Stimulated activated CD4-positive, alpha-beta T cell treated with anti-CD3 and anti-CD28 coated beads, TNF-alpha, amount 100 ng/mL, for 1 hour (primary cell): ENCODE results near the gene BRINP2.

Experiments used
- DNase-seq, 3 donors: peaks; one replicate each; pipeline ENCODE4 v3.0.0-alpha.2; 2020; ENCODE audit warnings: low read depth in 3 of 3, low spot score in 1 of 3

BRINP2 gene

GRCh38 chr1:177164380-177165068, 6.2 kb upstream of the BRINP2 start, which contains the start of gene ASTN1:
Gene ASTN1, minus strand, starts transcription at chr1:177164712. Its CDS starts 36 bp downstream, at chr1:177164676.
- no peak for DNase-seq

GRCh38 chr1:177165069-177165439, 5.7 kb upstream of the BRINP2 start:
- no peak for DNase-seq

- DNase-seq: no peak
Measured at GRCh38 chr1:177171536-177172123, 872 bp downstream of the BRINP2 start.

- DNase-seq: no peak
Measured at GRCh38 chr1:177172272-177172671, 1.5 kb downstream of the BRINP2 start.

- DNase-seq: no peak
Measured at GRCh38 chr1:177172866-177173265, 2.1 kb downstream of the BRINP2 start.

GRCh38 chr1:177173976-177174375, 3.2 kb downstream of the BRINP2 start:
- DNase-seq: no peak

GRCh38 chr1:177174921-177175634, 4.3 kb downstream of the BRINP2 start:
- DNase-seq: no peak

GRCh38 chr1:177181280-177181630, 10.5 kb downstream of the BRINP2 start:
- DNase-seq: no peak

GRCh38 chr1:177181631-177182291, 11.0 kb downstream of the BRINP2 start:
- no peak for DNase-seq

- no peak for DNase-seq
Measured at GRCh38 chr1:177183836-177184235, 13.1 kb downstream of the BRINP2 start.

GRCh38 chr1:177185209-177185608, 14.5 kb downstream of the BRINP2 start:
- no peak for DNase-seq

GRCh38 chr1:177186639-177187038, 15.9 kb downstream of the BRINP2 start:
- DNase-seq: no peak

- no peak for DNase-seq
Measured at GRCh38 chr1:177190308-177190970, 19.7 kb downstream of the BRINP2 start.

GRCh38 chr1:177198243-177198642, 27.5 kb downstream of the BRINP2 start:
- no peak for DNase-seq

GRCh38 chr1:177200290-177200689, 29.5 kb downstream of the BRINP2 start:
- DNase-seq: no peak

GRCh38 chr1:177206831-177207355, 36.1 kb downstream of the BRINP2 start:
- no peak for DNase-seq

GRCh38 chr1:177208920-177209319, 38.2 kb downstream of the BRINP2 start:
- no peak for DNase-seq

GRCh38 chr1:177209357-177209756, 38.6 kb downstream of the BRINP2 start:
- no peak for DNase-seq

- no peak for DNase-seq
Measured at GRCh38 chr1:177210071-177210470, 39.3 kb downstream of the BRINP2 start.

- no peak for DNase-seq
Measured at GRCh38 chr1:177211231-177211630, 40.5 kb downstream of the BRINP2 start.

- no peak for DNase-seq
Measured at GRCh38 chr1:177216587-177217202, 45.9 kb downstream of the BRINP2 start.
